ENCODE results near the gene CDKAL1.

CDKAL1 gene

DNA sequence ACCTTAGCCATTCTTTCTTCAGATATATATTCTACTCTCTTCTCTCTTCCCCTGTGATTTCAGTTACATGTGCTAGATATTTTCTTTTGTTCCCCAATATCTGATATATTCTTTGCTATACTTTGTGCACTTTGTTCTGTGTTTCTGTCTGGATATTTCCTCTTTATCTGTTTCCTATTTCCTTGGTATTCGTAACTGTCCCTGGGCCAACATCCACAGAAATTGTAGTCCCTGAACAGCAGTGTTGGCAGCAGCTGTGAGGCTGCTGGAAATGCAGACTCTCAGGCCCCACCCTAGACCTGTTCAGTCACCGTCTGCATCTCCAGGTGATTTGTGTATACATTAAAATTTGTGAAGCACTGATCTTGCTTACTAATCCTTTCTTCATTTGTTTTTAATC is 536.4 kb downstream of the CDKAL1 start:
- no peak overlapping the region for H3K27ac ChIP-seq (ENCODE audit: low read depth, low read length)
- H3K27me3 ChIP-seq (ENCODE audit: control insufficient read depth in 1 of 2, insufficient read depth in 2 of 2, low read length in 2 of 2): no peaks in the 10 kb centered on the region
- no peak overlapping the region for H3K9ac ChIP-seq (ENCODE audit: low read depth in 1 of 2, low read length in 2 of 2)
- peaks cover 0 to 7% of the 10 kb centered on the region in 2 donors for H3K36me3 ChIP-seq (ENCODE audit: control insufficient read depth in 1 of 2, insufficient read depth in 2 of 2, low read length in 2 of 2)
- no peak overlapping the region for H3K4me3 ChIP-seq (ENCODE audit: low read depth in 1 of 2, low read length in 2 of 2)
- no peaks in the 10 kb centered on the region for H3K4me1 ChIP-seq (ENCODE audit: control insufficient read depth in 1 of 2, insufficient read depth in 2 of 2, low read length in 2 of 2)
- peaks cover 7 to 9% of the 10 kb centered on the region in 2 donors for H3K9me3 ChIP-seq (ENCODE audit: control insufficient read depth in 1 of 2, low read length in 2 of 2)

DNA sequence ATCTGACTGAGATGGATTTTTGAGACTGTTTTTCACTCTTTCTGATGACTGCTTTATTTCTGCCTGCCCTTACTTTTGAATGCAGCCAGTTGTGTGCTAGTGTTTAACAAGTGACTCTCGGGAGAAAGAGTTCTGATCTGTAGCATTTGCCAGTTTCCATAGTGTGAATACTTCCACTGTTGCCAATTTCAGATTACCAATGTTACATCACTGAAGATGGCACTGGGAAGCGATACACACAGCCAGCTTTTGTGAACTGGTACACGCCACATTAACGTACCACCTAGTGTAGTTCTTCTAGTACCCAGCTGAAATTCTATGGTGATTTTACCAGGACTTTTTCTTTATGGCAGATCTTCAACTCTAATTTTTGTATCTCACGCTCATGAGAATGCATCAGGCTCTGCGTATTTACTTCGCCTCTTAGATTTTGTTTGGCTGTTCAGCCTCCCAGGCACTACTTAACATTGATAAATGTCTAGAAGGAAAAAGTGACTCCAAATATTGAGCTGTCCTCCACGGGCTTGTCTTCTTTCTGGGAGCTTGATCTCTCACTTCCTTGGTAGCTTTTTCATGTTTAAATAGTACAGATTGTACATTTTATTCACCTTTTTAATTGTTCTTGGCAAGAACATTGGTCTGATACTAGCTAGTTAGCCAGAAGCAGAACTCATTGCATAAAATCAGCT is 537.7 kb downstream of the CDKAL1 start:
- H3K36me3 ChIP-seq (ENCODE audit: control insufficient read depth in 1 of 2, insufficient read depth in 2 of 2, low read length in 2 of 2): peaks cover 0 to 2% of the 10 kb centered on the region in 2 donors
- H3K27ac ChIP-seq (ENCODE audit: low read depth, low read length): no peak overlapping the region

DNA sequence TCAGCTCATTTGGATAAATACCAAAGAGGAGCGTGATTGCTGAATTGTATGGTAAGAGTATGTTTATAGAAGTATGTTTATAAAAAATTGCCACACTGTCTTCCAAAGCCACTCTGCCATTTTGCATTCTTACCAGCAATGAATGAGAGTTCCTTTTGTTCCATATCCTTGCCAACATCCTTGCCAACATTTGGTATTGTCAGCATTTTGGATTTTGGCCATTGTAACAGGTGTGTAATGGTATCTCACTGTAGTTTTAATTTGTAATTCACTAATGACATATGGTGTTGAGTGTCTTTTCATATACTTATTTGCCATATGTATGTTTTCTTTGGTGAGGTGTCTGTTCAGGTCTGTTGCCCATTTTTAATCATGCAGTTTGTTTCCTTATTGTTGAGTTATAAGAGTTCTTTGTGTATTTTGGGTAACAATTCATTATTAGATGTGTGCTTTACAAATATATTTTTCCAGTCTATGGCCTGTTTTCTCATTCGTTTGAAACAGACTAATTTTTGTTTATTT is 539.1 kb downstream of the CDKAL1 start:
- H3K4me3 ChIP-seq (ENCODE audit: low read depth in 1 of 2, low read length in 2 of 2): no peak overlapping the region
- no peaks in the 10 kb centered on the region for H3K36me3 ChIP-seq (ENCODE audit: control insufficient read depth in 1 of 2, insufficient read depth in 2 of 2, low read length in 2 of 2)

More for the DNA sequence above, 537.7 kb downstream of the CDKAL1 start:
- Histone ChIP-seq H3K4me1 (ENCODE audit: control insufficient read depth in 1 of 2, insufficient read depth in 2 of 2, low read length in 2 of 2) (no peaks in the 10 kb centered on the region), H3K27me3 (ENCODE audit: control insufficient read depth in 1 of 2, insufficient read depth in 2 of 2, low read length in 2 of 2) (no peaks in the 10 kb centered on the region), H3K9me3 (ENCODE audit: control insufficient read depth in 1 of 2, low read length in 2 of 2) (peaks cover 7 to 9% of the 10 kb centered on the region in 2 donors), H3K9ac (ENCODE audit: low read depth in 1 of 2, low read length in 2 of 2) (no peak overlapping the region), H3K4me3 (ENCODE audit: low read depth in 1 of 2, low read length in 2 of 2) (no peak overlapping the region)

DNA sequence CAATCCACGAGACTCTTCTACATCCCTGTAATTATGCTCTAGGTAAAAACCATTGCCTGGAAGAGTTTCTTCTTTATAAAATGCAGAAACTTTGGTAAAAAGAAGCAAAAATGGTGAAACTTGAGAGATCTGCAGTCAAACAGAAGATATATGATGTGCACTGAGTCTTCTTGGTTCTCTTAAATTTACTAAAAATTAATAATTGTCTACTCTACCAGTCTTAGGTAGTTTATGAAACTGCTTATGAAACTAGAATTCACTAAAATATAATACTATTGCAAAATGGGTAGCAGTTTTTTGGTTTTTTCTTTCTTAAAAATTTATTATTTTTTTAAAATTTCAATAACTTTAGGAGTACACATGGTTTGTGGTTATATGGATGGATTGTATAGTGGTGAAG is 540.2 kb downstream of the CDKAL1 start:
- Histone ChIP-seq H3K9ac (ENCODE audit: low read depth in 1 of 2, low read length in 2 of 2) (no peak overlapping the region), H3K27me3 (ENCODE audit: control insufficient read depth in 1 of 2, insufficient read depth in 2 of 2, low read length in 2 of 2) (no peaks in the 10 kb centered on the region), H3K9me3 (ENCODE audit: control insufficient read depth in 1 of 2, low read length in 2 of 2) (peaks cover 7 to 9% of the 10 kb centered on the region in 2 donors), H3K4me3 (ENCODE audit: low read depth in 1 of 2, low read length in 2 of 2) (no peak overlapping the region), H3K36me3 (ENCODE audit: control insufficient read depth in 1 of 2, insufficient read depth in 2 of 2, low read length in 2 of 2) (no peaks in the 10 kb centered on the region), H3K4me1 (ENCODE audit: control insufficient read depth in 1 of 2, insufficient read depth in 2 of 2, low read length in 2 of 2) (no peaks in the 10 kb centered on the region), H3K27ac (ENCODE audit: low read depth, low read length) (no peak overlapping the region)

More for the DNA sequence above, 539.1 kb downstream of the CDKAL1 start:
- Histone ChIP-seq H3K9ac (ENCODE audit: low read depth in 1 of 2, low read length in 2 of 2) (no peak overlapping the region), H3K4me1 (ENCODE audit: control insufficient read depth in 1 of 2, insufficient read depth in 2 of 2, low read length in 2 of 2) (no peaks in the 10 kb centered on the region), H3K9me3 (ENCODE audit: control insufficient read depth in 1 of 2, low read length in 2 of 2) (peaks cover 7 to 9% of the 10 kb centered on the region in 2 donors), H3K27me3 (ENCODE audit: control insufficient read depth in 1 of 2, insufficient read depth in 2 of 2, low read length in 2 of 2) (no peaks in the 10 kb centered on the region), H3K27ac (ENCODE audit: low read depth, low read length) (no peak overlapping the region)

DNA sequence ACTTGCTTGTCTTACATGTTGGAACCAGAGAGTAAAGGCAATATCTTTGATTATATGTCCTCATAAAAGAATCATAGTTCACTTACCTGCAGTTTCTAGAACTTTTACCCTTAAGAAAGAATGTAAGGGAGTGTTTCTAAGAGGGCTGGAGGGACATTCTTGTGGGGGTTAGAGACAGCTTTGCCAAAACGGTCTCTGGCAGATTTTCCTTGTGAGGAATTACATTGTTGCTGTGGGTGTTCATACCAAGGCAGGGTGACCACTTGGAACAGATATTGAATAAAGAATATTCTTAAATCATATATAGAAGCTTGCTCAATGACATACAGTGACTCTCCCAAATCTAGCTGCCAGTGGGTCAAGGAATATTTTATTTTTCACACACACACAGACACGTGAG is 541.7 kb downstream of the CDKAL1 start:
- Histone ChIP-seq H3K9ac (ENCODE audit: low read depth in 1 of 2, low read length in 2 of 2) (no peak overlapping the region), H3K4me1 (ENCODE audit: control insufficient read depth in 1 of 2, insufficient read depth in 2 of 2, low read length in 2 of 2) (no peaks in the 10 kb centered on the region), H3K27me3 (ENCODE audit: control insufficient read depth in 1 of 2, insufficient read depth in 2 of 2, low read length in 2 of 2) (no peaks in the 10 kb centered on the region), H3K27ac (ENCODE audit: low read depth, low read length) (no peak overlapping the region), H3K4me3 (ENCODE audit: low read depth in 1 of 2, low read length in 2 of 2) (no peak overlapping the region), H3K9me3 (ENCODE audit: control insufficient read depth in 1 of 2, low read length in 2 of 2) (peaks cover 7 to 9% of the 10 kb centered on the region in 2 donors), H3K36me3 (ENCODE audit: control insufficient read depth in 1 of 2, insufficient read depth in 2 of 2, low read length in 2 of 2) (no peaks in the 10 kb centered on the region)

DNA sequence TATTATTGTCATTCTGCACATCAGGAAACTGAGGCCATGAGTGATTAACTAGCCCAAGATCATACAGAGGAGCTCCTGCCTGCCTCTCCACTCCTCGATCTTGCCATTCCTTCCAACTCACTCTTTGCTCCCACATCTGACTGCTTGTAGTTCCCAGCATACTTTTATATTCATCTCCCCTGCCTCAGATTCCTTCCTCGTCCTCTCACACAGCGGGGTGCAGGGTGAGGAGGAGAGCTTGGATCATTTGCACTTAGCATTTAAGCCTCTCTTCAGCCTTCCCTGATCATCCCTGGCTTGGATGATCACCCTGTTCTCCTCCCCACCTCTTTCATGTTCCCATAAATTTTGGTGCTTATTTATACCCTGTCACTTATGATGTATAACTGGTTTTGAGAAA is 544.2 kb downstream of the CDKAL1 start:
- H3K27ac ChIP-seq (ENCODE audit: low read depth, low read length): no peak overlapping the region
- no peaks in the 10 kb centered on the region for H3K36me3 ChIP-seq (ENCODE audit: control insufficient read depth in 1 of 2, insufficient read depth in 2 of 2, low read length in 2 of 2)
- no peaks in the 10 kb centered on the region for H3K27me3 ChIP-seq (ENCODE audit: control insufficient read depth in 1 of 2, insufficient read depth in 2 of 2, low read length in 2 of 2)
- peaks cover 1 to 4% of the 10 kb centered on the region in 2 donors for H3K9me3 ChIP-seq (ENCODE audit: control insufficient read depth in 1 of 2, low read length in 2 of 2)
- H3K9ac ChIP-seq (ENCODE audit: low read depth in 1 of 2, low read length in 2 of 2): no peak overlapping the region
- H3K4me1 ChIP-seq (ENCODE audit: control insufficient read depth in 1 of 2, insufficient read depth in 2 of 2, low read length in 2 of 2): no peaks in the 10 kb centered on the region
- no peak overlapping the region for H3K4me3 ChIP-seq (ENCODE audit: low read depth in 1 of 2, low read length in 2 of 2)

DNA sequence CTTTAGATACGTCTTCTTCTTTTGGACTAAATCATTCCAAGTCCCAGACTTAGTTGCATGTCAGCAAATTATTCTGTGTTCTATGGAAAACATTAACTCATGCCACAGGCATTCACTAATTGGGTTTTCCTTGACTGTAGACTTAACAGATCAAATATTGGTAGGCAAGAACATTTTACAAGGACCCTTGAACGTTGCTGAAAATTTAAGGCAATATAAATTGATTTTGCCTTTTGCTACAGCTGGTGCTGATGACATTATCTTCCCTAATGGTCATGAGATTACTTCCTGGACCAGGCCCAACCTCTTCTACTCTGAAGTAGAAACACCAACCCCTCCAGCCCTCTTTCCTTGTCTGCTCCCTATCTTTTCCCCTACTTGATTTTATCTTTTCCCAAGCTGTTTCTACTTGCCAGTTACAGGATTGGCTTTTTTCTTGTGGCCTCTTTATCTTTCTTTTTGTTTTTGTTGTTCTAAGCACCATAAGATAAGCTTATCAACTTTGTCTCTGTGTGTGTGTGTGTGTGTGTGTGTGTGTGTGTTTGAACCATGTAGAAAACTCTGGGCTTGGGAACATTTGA is 545.3 kb downstream of the CDKAL1 start:
- no peak overlapping the region for H3K9ac ChIP-seq (ENCODE audit: low read depth in 1 of 2, low read length in 2 of 2)
- no peaks in the 10 kb centered on the region for H3K36me3 ChIP-seq (ENCODE audit: control insufficient read depth in 1 of 2, insufficient read depth in 2 of 2, low read length in 2 of 2)
- no peaks in the 10 kb centered on the region for H3K4me1 ChIP-seq (ENCODE audit: control insufficient read depth in 1 of 2, insufficient read depth in 2 of 2, low read length in 2 of 2)
- H3K27me3 ChIP-seq (ENCODE audit: control insufficient read depth in 1 of 2, insufficient read depth in 2 of 2, low read length in 2 of 2): no peaks in the 10 kb centered on the region
- no peaks in the 10 kb centered on the region for H3K9me3 ChIP-seq (ENCODE audit: control insufficient read depth in 1 of 2, low read length in 2 of 2)
- H3K27ac ChIP-seq (ENCODE audit: low read depth, low read length): no peak overlapping the region
- no peak overlapping the region for H3K4me3 ChIP-seq (ENCODE audit: low read depth in 1 of 2, low read length in 2 of 2)

DNA sequence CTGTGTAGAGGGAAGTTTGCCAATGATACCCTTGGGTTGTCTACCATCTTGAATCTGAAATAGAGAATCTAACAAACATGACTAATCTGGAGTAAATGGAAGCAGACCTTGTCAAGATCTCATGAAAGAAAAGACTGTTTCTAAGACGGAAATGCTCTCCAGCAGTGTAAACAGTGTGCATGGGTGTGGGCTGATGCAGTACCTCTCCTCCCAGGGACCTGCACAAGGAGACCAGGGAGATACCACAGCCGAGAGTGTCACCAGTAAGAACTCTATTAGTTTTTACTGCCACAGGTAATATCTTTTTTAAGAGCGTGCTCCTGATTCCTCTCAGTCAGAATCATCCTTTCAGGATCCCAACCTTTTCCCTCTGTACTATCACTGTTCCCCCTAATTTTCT is 546.0 kb downstream of the CDKAL1 start:
- no peak overlapping the region for H3K27ac ChIP-seq (ENCODE audit: low read depth, low read length)
- H3K4me1 ChIP-seq (ENCODE audit: control insufficient read depth in 1 of 2, insufficient read depth in 2 of 2, low read length in 2 of 2): no peaks in the 10 kb centered on the region
- no peak overlapping the region for H3K4me3 ChIP-seq (ENCODE audit: low read depth in 1 of 2, low read length in 2 of 2)
- H3K36me3 ChIP-seq (ENCODE audit: control insufficient read depth in 1 of 2, insufficient read depth in 2 of 2, low read length in 2 of 2): no peaks in the 10 kb centered on the region
- no peak overlapping the region for H3K9ac ChIP-seq (ENCODE audit: low read depth in 1 of 2, low read length in 2 of 2)
- H3K27me3 ChIP-seq (ENCODE audit: control insufficient read depth in 1 of 2, insufficient read depth in 2 of 2, low read length in 2 of 2): no peaks in the 10 kb centered on the region
- no peaks in the 10 kb centered on the region for H3K9me3 ChIP-seq (ENCODE audit: control insufficient read depth in 1 of 2, low read length in 2 of 2)

DNA sequence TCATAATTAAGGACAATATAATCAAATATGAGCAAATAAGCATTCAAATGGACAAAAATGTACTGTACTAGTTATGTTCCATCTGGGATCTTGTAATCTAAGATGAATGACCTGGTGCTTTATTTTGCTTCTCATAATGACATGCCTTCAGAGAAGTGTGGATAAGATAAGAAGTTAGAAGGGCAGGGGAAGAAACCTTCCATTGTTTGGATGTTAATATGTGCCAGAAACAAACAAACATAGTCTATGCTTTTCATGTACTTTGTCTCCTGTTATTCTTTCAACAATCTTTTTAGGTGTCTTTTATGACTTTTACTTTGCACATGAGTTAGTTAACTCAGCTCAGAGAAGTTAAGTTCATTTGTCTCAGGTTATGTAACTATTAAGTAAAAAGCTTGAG is 547.8 kb downstream of the CDKAL1 start:
- H3K9ac ChIP-seq (ENCODE audit: low read depth in 1 of 2, low read length in 2 of 2): no peak overlapping the region
- no peak overlapping the region for H3K4me3 ChIP-seq (ENCODE audit: low read depth in 1 of 2, low read length in 2 of 2)
- no peaks in the 10 kb centered on the region for H3K27me3 ChIP-seq (ENCODE audit: control insufficient read depth in 1 of 2, insufficient read depth in 2 of 2, low read length in 2 of 2)
- H3K9me3 ChIP-seq (ENCODE audit: control insufficient read depth in 1 of 2, low read length in 2 of 2): no peaks in the 10 kb centered on the region
- no peak overlapping the region for H3K27ac ChIP-seq (ENCODE audit: low read depth, low read length)
- no peaks in the 10 kb centered on the region for H3K36me3 ChIP-seq (ENCODE audit: control insufficient read depth in 1 of 2, insufficient read depth in 2 of 2, low read length in 2 of 2)
- no peaks in the 10 kb centered on the region for H3K4me1 ChIP-seq (ENCODE audit: control insufficient read depth in 1 of 2, insufficient read depth in 2 of 2, low read length in 2 of 2)

DNA sequence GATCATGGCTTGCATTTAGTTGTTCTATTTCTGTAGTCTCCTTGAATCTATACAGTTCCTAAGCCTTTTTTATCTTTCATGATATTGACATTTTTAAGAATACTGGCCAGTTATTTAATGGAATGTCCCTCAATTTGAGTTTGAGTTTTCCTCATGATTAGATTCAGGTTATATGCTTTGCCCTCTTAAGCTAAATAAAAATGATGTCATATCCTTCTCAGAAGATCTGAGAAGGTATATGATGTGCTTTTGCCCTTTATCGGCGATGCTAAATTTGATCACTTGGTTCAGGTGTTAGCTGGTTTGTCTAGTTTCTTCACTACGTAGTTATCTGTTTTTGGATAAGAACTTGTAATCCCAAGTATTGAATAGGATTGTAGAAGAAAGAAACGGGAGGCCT is 549.5 kb downstream of the CDKAL1 start:
- Histone ChIP-seq H3K9me3 (ENCODE audit: control insufficient read depth in 1 of 2, low read length in 2 of 2) (no peaks in the 10 kb centered on the region), H3K9ac (ENCODE audit: low read depth in 1 of 2, low read length in 2 of 2) (no peak overlapping the region), H3K27me3 (ENCODE audit: control insufficient read depth in 1 of 2, insufficient read depth in 2 of 2, low read length in 2 of 2) (no peaks in the 10 kb centered on the region), H3K4me1 (ENCODE audit: control insufficient read depth in 1 of 2, insufficient read depth in 2 of 2, low read length in 2 of 2) (no peaks in the 10 kb centered on the region), H3K27ac (ENCODE audit: low read depth, low read length) (no peak overlapping the region), H3K4me3 (ENCODE audit: low read depth in 1 of 2, low read length in 2 of 2) (no peak overlapping the region), H3K36me3 (ENCODE audit: control insufficient read depth in 1 of 2, insufficient read depth in 2 of 2, low read length in 2 of 2) (no peaks in the 10 kb centered on the region)
